SH-SY5Y (cell line): ENCODE data around the gene EPHB2.

Source experiments
- GATA2 ChIP-seq: IDR thresholded peaks from 2 replicates; pipeline ENCODE4 v1.6.1; 2011; ENCODE audit warnings: mild to moderate bottlenecking, low read depth, low read length
- GATA3 ChIP-seq: IDR thresholded peaks from 2 replicates; pipeline ENCODE4 v1.6.1; 2011; ENCODE audit warnings: low read depth, mild to moderate bottlenecking, low read length, moderate library complexity

DNA sequence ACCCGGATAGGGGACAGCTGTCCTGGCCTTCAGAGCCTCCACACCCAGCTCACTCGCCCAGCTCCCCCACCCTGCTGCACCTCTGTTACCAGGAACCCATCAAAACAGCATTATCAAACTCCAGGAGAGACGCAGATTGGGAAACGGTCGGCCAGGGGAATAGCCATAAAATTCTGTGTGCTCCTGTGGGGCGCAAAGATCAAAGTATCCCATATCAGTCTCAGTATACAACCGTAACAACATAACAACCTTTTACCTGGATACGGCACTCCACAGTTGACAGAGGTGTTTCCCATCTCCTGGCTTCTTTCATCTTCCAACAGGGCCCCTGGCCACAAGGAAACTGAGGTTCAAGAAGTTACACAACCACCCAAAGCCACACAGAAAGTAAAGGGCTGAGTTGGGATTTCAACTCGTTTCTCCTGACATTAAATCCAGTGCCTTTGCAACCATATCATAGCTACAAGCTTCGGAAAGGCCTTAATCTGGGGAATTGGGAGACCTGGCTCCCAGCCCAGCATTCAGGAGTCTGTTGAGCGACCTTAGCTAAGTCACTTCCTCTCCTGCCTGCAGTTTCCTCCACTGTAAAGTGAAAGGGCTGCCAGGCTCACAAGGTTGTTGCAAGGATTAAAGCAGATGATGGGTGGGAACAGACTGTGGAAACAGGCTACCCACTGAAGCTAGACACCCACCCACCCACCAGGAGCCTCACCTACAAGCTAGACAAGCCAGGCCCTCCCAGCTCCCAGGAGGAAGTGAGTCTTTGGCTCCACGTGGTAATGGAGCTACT lies 8.1 kb upstream of the EPHB2 start:
- TF ChIP-seq GATA2 = no peak
- no peak for TF ChIP-seq GATA3
